Measurements from ENCODE around the gene LHFPL4.
"Not testable (repeated sequence)": the region's sequence is repeated elsewhere in the genome, so short reads cannot be mapped to it uniquely, and the experiment has no call there.

The LHFPL4 gene

GRCh38 chr3:9534429-9534828 is 19.2 kb downstream of the LHFPL4 start:
- no peak for DNase-seq

- no peak for DNase-seq
These were observed 28.5 kb downstream of the LHFPL4 start for GRCh38 chr3:9525078-9525477.

GRCh38 chr3:9514956-9515355 is 38.7 kb downstream of the LHFPL4 start:
- no peak for DNase-seq

- DNase-seq: no peak
These were observed 39.3 kb downstream of the LHFPL4 start for GRCh38 chr3:9514306-9514705.

GRCh38 chr3:9512456-9513045 is 41.1 kb downstream of the LHFPL4 start:
- DNase-seq: no peak

GRCh38 chr3:9508781-9509180 is 44.8 kb downstream of the LHFPL4 start:
- no peak for DNase-seq

- DNase-seq: no peak
These were observed 45.7 kb downstream of the LHFPL4 start for GRCh38 chr3:9507586-9508578.

- peak; percentile 10 to 44 for DNase-seq
These were observed 50.3 kb downstream of the LHFPL4 start for GRCh38 chr3:9503283-9503682.

GRCh38 chr3:9501226-9501625 is 52.4 kb downstream of the LHFPL4 start:
- DNase-seq: no peak

GRCh38 chr3:9500108-9501050 is 53.2 kb downstream of the LHFPL4 start:
- peak in 1 of 2 experiments; percentile 2 for DNase-seq

- no peak for DNase-seq
These were observed 54.0 kb downstream of the LHFPL4 start for GRCh38 chr3:9499455-9500107.

- DNase-seq: no peak
These were observed 54.8 kb downstream of the LHFPL4 start for GRCh38 chr3:9498781-9499180.

GRCh38 chr3:9497821-9498565 is 55.6 kb downstream of the LHFPL4 start:
- no peak for DNase-seq

GRCh38 chr3:9496893-9497292 is 56.7 kb downstream of the LHFPL4 start:
- no peak for DNase-seq

- DNase-seq: not testable (repeated sequence)
These were observed 59.6 kb downstream of the LHFPL4 start for GRCh38 chr3:9494036-9494435.

GRCh38 chr3:9491506-9491905 is 62.1 kb downstream of the LHFPL4 start:
- DNase-seq: no peak

- no peak for DNase-seq
These were observed 68.4 kb downstream of the LHFPL4 start for GRCh38 chr3:9485248-9485647.

- DNase-seq: no peak
These were observed 73.4 kb downstream of the LHFPL4 start for GRCh38 chr3:9480265-9480664.

GRCh38 chr3:9476935-9477334 is 76.7 kb downstream of the LHFPL4 start:
- no peak for DNase-seq

GRCh38 chr3:9474482-9474881 is 79.1 kb downstream of the LHFPL4 start:
- no peak for DNase-seq

GRCh38 chr3:9473496-9474065 is 80.0 kb downstream of the LHFPL4 start:
- no peak for DNase-seq

All from NCI-H1930 (cell line).